Motor neuron (in vitro differentiated cells): ENCODE measurements around the gene IL4R. TPM values are rescaled to one million over a fixed set of nuclear protein-coding genes. Genes with fewer than 3 reads are reported as not detected.
"Not testable (repeated sequence)": the region's sequence is repeated elsewhere in the genome, so short reads cannot be mapped to it uniquely, and the experiment has no call there.

Source experiments
- ATAC-seq, 8 experiments: fragments of 200-7000 bp; cut with Tn5 transposase; replicated peaks in 6 of 8; 2 replicates each; pipeline ENCODE4 v1.8.0; 2021; ENCODE audit warnings: mild to moderate bottlenecking in 8 of 8, moderate library complexity in 8 of 8
- H3K27ac ChIP-seq, 2 donors: fragments of 250-450 bp; sonication (Bioruptor Pico); 2 replicates each; pipeline ENCODE4 v1.9.0; 2021; ENCODE audit warnings: antibody characterized with exemption in 2 of 2, mild to moderate bottlenecking in 2 of 2, moderate library complexity in 1 of 2
- H3K4me1 ChIP-seq, 2 donors: fragments of 250-450 bp; sonication (Bioruptor Pico); replicated peaks in 1 of 2; 2 replicates each; pipeline ENCODE4 v1.6.1; 2021; ENCODE audit warnings: antibody characterized with exemption in 2 of 2, mild to moderate bottlenecking in 2 of 2, moderate library complexity in 1 of 2
- H3K4me3 ChIP-seq, 5 donors: fragments of 250-450 bp; sonication (Bioruptor Pico); 2 replicates each; pipeline ENCODE4 v1.9.0; 2021; ENCODE audit warnings: antibody characterized with exemption in 5 of 5, mild to moderate bottlenecking in 5 of 5, moderate library complexity in 4 of 5
- WGBS, 10 experiments: fragments of 450-650 bp; shearing (Covaris generic); methylation state at CpG; one replicate each; pipeline ENCODE4 v1.0.0; 2022; 5-methylcytosine and 5-hydroxymethylcytosine counted together
- in situ Hi-C, 9 experiments: fragments of 400-800 bp; cut with MboI; loops; one replicate each; pipeline ENCODE4 v1.15.0; 2021; ENCODE audit warnings: low sequenced_read_pairs in 9 of 9, low pct_unique_long_range_greater_than_20kb in 2 of 9; ENCODE audit not compliant: unreplicated experiment in 9 of 9
- total RNA-seq, 8 experiments: library from RNA; unstranded; fragments of 300-600 nt; gene quantifications; 2 replicates each; pipeline versions ENCODE4 v1.2.3 to v1.2.4, GENCODE V29; 2022

The IL4R gene
- total RNA-seq, 8 experiments from 2014 or later = 0.33 to 14.6 (median 4.3) TPM

- in situ Hi-C loops = no loop called here
- no peak overlapping the region for H3K27ac ChIP-seq
- 66 to 100% (median 75%) methylated on average over 1 to 4 of the region's 19 CpGs; no CpG with 5 or more reads in 6 of the 10 experiments for WGBS, 10 experiments
- no peak for ATAC-seq
- H3K4me1 ChIP-seq = no peaks in the 10 kb centered on the region
- no peak overlapping the region for H3K4me3 ChIP-seq
Measured at GRCh38 chr16:27405546-27406451, 92.0 kb downstream of the IL4R start.

DNA sequence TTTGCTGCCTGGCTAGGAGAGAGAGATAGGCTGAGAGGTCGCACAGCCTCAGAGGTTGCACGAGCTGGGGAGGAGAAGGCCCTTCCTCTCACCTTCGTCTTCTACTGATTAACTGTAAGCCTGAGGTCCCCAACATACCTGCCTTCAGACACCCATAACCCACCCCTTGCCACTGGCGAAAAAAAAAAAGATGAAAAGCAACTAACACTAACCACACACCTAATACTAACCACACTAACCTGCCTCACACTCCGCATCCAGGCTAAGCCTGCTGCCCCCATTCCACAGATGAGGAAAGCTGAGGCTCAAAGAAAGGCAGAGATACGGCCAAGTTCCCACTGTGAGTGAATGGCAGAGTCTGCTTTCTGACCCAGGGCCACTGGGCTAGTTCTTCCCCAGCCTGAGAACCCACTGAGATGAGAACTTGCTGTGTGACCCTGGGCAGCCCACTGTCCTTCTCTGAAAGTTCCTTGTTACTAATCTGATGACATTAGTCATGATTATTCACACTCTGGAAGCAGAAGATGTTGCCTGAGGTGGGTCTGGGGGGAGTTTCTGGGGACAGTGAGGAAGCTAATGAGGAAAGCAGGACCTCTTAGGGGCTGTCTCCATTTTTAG is 92.8 kb downstream of the IL4R start:
- H3K27ac ChIP-seq = no peak overlapping the region
- no peaks in the 10 kb centered on the region for H3K4me1 ChIP-seq
- no peak overlapping the region for H3K4me3 ChIP-seq
- in situ Hi-C loops = no loop called here
- WGBS, 10 experiments = 52 to 80% (median 57%) methylated on average over 1 to 3 of the region's 6 CpGs; no CpG with 5 or more reads in 7 of the 10 experiments
- no peak for ATAC-seq

DNA sequence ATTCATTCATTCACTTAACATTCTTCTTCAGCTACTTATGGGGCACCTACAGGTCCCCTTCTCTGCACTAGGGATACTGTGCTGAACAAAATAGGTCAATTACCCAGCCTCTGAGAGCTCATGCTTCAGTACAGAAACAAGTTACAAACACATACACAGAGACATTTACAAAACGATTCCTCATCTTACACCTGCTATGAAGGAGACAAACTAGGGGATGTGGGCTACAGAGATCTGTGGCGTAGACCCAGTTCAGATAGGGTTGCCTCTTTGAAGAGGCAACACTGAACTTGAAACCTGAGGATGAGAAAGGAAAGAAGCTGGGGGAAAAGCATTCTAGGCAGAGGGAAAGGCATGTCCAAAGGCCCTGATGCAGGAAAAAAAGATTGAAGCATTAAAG is 93.4 kb downstream of the IL4R start:
- in situ Hi-C loops = no loop called here
- ATAC-seq = no peak
- Histone ChIP-seq H3K4me3 (no peak overlapping the region), H3K27ac (no peak overlapping the region), H3K4me1 (no peaks in the 10 kb centered on the region)
- 17 to 94% (median 75%) methylated on average over 1 to 2 of the region's 2 CpGs; no CpG with 5 or more reads in 3 of the 10 experiments for WGBS, 10 experiments

DNA sequence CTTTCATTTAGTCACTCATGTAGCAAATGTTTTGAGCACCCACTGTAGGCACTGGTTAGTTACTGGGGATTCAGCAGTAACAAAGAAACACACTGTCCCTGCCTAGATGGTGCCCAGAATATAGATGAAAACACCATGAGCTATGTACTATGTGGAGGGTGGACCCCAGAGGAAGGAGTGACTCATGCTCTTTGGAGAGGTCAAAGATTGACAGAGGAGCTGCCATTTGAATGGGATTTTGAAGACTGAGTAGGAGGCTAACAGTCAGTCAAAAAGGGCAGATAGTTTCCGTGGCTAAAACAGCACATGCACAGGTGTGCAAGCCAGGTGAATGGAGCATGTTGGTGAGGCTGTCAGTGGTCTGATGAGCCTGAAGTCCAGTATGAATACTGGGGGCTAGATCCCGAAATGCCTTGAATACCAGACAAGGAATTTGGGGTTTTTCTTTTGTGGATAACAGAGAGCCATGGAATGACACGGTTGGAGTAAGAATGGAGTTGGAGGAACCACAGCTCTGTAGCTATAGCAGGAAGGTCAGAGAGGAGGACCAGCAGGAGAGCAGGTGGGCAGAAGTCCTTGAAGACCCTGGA is 94.3 kb downstream of the IL4R start:
- WGBS, 10 experiments = 40 to 93% (median 66%) methylated on average over 1 to 3 of the region's 3 CpGs; no CpG with 5 or more reads in 4 of the 10 experiments

GRCh38 chr16:27408602-27409031 is 94.8 kb downstream of the IL4R start:
- H3K27ac ChIP-seq = no peak overlapping the region
- in situ Hi-C loops = no loop called here
- no peaks in the 10 kb centered on the region for H3K4me1 ChIP-seq
- WGBS, 10 experiments = 33 to 94% (median 79%) methylated on average over 2 to 6 of the region's 6 CpGs; no CpG with 5 or more reads in 3 of the 10 experiments
- no peak overlapping the region for H3K4me3 ChIP-seq
- no peak for ATAC-seq

More for the DNA sequence above, 94.3 kb downstream of the IL4R start:
- no peaks in the 10 kb centered on the region for H3K4me1 ChIP-seq
- in situ Hi-C loops = no loop called here
- no peak overlapping the region for H3K4me3 ChIP-seq
- ATAC-seq = peak in 3 of 8 experiments; percentile 28 to 97 (median 94)
- H3K27ac ChIP-seq = no peak overlapping the region

GRCh38 chr16:27409958-27410357 is 96.2 kb downstream of the IL4R start:
- H3K4me3 ChIP-seq, H3K4me1 ChIP-seq, H3K27ac ChIP-seq, in situ Hi-C loops, ATAC-seq: not testable (repeated sequence)
- 58 to 100% (median 83%) methylated on average over 1 to 2 of the region's 2 CpGs; no CpG with 5 or more reads in 3 of the 10 experiments for WGBS, 10 experiments

GRCh38 chr16:27410761-27411160 is 97.0 kb downstream of the IL4R start:
- Histone ChIP-seq H3K4me1 (no peaks in the 10 kb centered on the region), H3K4me3 (no peak overlapping the region), H3K27ac (no peak overlapping the region)
- in situ Hi-C loops = no loop called here
- ATAC-seq = no peak
- WGBS, 10 experiments = 71 to 100% (median 90%) methylated on average over 1 of the region's 1 CpG

GRCh38 chr16:27413956-27414355 is 100.2 kb downstream of the IL4R start:
- Histone ChIP-seq H3K27ac (no peak overlapping the region), H3K4me3 (no peak overlapping the region), H3K4me1 (no peaks in the 10 kb centered on the region)
- 50 to 100% (median 90%) methylated on average over 1 to 2 of the region's 2 CpGs for WGBS, 10 experiments
- in situ Hi-C loops = no loop called here
- no peak for ATAC-seq

Other genes with a start within 250 kb of the IL4R start
- 1 to 10 TPM in 1 of 8 experiments, under 1 TPM in 4, not detected in 3; 0.17 to 1.2 (median 0.67) TPM for gene C16orf82, start 247.0 kb upstream of the IL4R start, total RNA-seq
- 1 to 10 TPM; 2.1 to 9.9 (median 4.9) TPM for gene KDM8, start 110.4 kb upstream of the IL4R start, total RNA-seq
- 10 to 100 TPM; 52.1 to 81.8 (median 59.5) TPM for gene NSMCE1, start 45.2 kb upstream of the IL4R start, total RNA-seq
- gene IL21R, start 88.2 kb downstream of the IL4R start, total RNA-seq = 1 to 10 TPM in 1 of 8 experiments, under 1 TPM in 7; 0.05 to 1.2 (median 0.17) TPM
- gene GTF3C1, start 235.9 kb downstream of the IL4R start, total RNA-seq = 100 to 1,000 TPM in 2 of 8 experiments, 10 to 100 TPM in 6; 41.2 to 156 (median 60.5) TPM
- 10 to 100 TPM in 6 of 8 experiments, 1 to 10 TPM in 2; 8.3 to 36.7 (median 11.5) TPM for gene KATNIP, start 236.2 kb downstream of the IL4R start, total RNA-seq